ENCODE data around the gene METAP1D. TPM values are rescaled to one million over a fixed set of nuclear protein-coding genes. Genes with fewer than 3 reads are reported as not detected.

METAP1D gene
- total RNA-seq, 1 experiment from 2014 or later, result 8.6 TPM

DNA sequence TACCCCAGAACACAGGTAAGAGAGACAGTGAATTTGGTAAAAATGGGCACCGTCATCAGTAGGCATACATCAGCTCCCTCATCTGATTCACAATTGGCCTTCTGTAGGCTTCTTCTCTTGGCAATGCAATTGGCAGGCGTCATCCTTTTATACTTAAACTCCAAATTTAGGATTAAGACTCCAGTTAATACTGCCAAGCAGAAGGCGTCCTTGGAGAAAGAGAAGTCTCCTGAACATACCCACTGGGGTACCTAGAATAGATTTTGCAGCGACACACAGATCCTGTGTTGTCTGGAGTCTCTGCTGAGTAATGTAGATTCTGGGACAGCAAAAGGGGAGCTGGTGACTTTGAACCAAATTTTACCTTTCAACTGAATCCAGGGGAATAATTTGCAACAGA is 592 bp upstream of the METAP1D start:
- ChIA-PET CTCF (no interaction called here), POLR2A (interaction anchor here (0.6 kb wide), 1 partner anchor 12 kb away, joined by 5 read pairs; no protein-coding TSS in a partner anchor)
- peak overlapping the region; percentile 75 for H3K27ac ChIP-seq (ENCODE audit: low read length)
- ATAC-seq (peak; percentile 7), DNase-seq (ENCODE audit: low read depth, low spot score) (no peak)
- no peaks in the 10 kb centered on the region for H3K36me3 ChIP-seq (ENCODE audit: control insufficient read depth, insufficient read depth, low read length)
- peak overlapping the region; percentile 82 to 97 for H3K4me3 ChIP-seq (ENCODE audit: low read depth in 2 of 2, low read length in 2 of 2)
- intact Hi-C loops (cut with micrococcal nuclease; ENCODE audit: unreplicated experiment), result loop anchor here (10.0 kb wide), 1 partner anchor 106 kb away; the partner anchor contains the start of gene DLX2
- no TSS peak for BruUV-seq (replicated peaks)
- H3K4me1 ChIP-seq (ENCODE audit: control insufficient read depth, insufficient read depth, low read length), result peaks cover 7% of the 10 kb centered on the region
- in situ Hi-C loops (cut with HindIII; ENCODE audit: low pct_unique_long_range_greater_than_20kb, low sequenced_read_pairs), result no loop called here
- no peaks in the 10 kb centered on the region for H3K9me3 ChIP-seq (ENCODE audit: control insufficient read depth, insufficient read depth, low read depth, low read length)
- no peaks in the 10 kb centered on the region for H3K27me3 ChIP-seq (ENCODE audit: control insufficient read depth, insufficient read depth, low read length)
- TF ChIP-seq, protein P1, sequence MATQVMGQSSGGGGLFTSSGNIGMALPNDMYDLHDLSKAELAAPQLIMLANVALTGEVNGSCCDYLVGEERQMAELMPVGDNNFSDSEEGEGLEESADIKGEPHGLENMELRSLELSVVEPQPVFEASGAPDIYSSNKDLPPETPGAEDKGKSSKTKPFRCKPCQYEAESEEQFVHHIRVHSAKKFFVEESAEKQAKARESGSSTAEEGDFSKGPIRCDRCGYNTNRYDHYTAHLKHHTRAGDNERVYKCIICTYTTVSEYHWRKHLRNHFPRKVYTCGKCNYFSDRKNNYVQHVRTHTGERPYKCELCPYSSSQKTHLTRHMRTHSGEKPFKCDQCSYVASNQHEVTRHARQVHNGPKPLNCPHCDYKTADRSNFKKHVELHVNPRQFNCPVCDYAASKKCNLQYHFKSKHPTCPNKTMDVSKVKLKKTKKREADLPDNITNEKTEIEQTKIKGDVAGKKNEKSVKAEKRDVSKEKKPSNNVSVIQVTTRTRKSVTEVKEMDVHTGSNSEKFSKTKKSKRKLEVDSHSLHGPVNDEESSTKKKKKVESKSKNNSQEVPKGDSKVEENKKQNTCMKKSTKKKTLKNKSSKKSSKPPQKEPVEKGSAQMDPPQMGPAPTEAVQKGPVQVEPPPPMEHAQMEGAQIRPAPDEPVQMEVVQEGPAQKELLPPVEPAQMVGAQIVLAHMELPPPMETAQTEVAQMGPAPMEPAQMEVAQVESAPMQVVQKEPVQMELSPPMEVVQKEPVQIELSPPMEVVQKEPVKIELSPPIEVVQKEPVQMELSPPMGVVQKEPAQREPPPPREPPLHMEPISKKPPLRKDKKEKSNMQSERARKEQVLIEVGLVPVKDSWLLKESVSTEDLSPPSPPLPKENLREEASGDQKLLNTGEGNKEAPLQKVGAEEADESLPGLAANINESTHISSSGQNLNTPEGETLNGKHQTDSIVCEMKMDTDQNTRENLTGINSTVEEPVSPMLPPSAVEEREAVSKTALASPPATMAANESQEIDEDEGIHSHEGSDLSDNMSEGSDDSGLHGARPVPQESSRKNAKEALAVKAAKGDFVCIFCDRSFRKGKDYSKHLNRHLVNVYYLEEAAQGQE (IDR thresholded peaks at IDR 0.05; ENCODE audit: insufficient read depth in 1 of 2, low read depth in 2 of 2, low read length in 1 of 2), result no peak
- TF ChIP-seq, protein P2, sequence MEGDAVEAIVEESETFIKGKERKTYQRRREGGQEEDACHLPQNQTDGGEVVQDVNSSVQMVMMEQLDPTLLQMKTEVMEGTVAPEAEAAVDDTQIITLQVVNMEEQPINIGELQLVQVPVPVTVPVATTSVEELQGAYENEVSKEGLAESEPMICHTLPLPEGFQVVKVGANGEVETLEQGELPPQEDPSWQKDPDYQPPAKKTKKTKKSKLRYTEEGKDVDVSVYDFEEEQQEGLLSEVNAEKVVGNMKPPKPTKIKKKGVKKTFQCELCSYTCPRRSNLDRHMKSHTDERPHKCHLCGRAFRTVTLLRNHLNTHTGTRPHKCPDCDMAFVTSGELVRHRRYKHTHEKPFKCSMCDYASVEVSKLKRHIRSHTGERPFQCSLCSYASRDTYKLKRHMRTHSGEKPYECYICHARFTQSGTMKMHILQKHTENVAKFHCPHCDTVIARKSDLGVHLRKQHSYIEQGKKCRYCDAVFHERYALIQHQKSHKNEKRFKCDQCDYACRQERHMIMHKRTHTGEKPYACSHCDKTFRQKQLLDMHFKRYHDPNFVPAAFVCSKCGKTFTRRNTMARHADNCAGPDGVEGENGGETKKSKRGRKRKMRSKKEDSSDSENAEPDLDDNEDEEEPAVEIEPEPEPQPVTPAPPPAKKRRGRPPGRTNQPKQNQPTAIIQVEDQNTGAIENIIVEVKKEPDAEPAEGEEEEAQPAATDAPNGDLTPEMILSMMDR (IDR thresholded peaks at IDR 0.05), result no peak
- TF ChIP-seq POLR2AphosphoS5 (IDR thresholded peaks at IDR 0.05; ENCODE audit: low read depth, low read length), result no peak
- no peak for TF ChIP-seq SIN3A (IDR thresholded peaks at IDR 0.05; ENCODE audit: borderline replicate concordance, insufficient read depth, low read depth, low read length)
- no peak for TF ChIP-seq TCF7L2 (IDR thresholded peaks at IDR 0.05; ENCODE audit: low read depth, low read length)

DNA sequence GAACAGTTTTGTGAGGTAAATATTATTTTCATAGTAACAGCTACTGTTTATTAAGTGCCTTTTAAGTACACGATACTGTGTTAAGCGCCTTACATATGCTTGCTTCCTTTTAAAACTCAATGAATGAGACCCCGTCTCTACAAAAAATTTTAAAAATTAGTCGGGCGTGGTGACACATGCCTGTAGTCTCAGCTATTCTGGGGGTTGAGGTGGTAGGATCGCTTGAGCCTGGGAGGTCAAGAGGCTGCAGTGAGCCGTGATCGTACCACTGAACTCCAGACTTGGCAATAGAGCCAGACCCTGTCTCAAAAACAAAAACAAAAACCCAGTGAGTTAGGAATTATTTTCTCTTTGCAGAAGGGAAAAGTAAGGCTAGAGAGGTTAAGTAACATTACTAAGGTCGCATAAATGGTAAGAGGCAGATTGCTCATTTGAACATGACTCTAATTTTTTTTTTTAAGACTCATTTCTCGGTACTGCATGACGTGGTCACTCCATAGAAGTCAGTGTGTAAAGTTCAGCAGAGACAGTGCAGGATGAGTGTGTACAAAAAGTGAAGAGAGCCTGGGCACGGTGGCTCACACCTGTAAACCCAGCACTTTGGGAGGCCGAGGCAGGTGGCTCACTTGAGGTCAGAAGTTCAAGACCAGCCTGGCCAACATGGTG is 1.1 kb downstream of the METAP1D start:
- Histone ChIP-seq H3K27ac (ENCODE audit: low read length) (peak overlapping the region; percentile 96), H3K27me3 (ENCODE audit: control insufficient read depth, insufficient read depth, low read length) (no peaks in the 10 kb centered on the region), H3K9me3 (ENCODE audit: control insufficient read depth, insufficient read depth, low read depth, low read length) (no peaks in the 10 kb centered on the region), H3K4me3 (ENCODE audit: low read depth in 2 of 2, low read length in 2 of 2) (peak overlapping the region; percentile 82 to 97), H3K4me1 (ENCODE audit: control insufficient read depth, insufficient read depth, low read length) (peaks cover 7% of the 10 kb centered on the region), H3K36me3 (ENCODE audit: control insufficient read depth, insufficient read depth, low read length) (no peaks in the 10 kb centered on the region)
- ChIA-PET POLR2A (no interaction called here), CTCF (no interaction called here)
- no TSS peak for BruUV-seq (replicated peaks)
- intact Hi-C loops (cut with micrococcal nuclease; ENCODE audit: unreplicated experiment) (no loop called here), in situ Hi-C loops (cut with HindIII; ENCODE audit: low pct_unique_long_range_greater_than_20kb, low sequenced_read_pairs) (no loop called here)
- TF ChIP-seq TCF7L2 (IDR thresholded peaks at IDR 0.05; ENCODE audit: low read depth, low read length) (no peak), SIN3A (IDR thresholded peaks at IDR 0.05; ENCODE audit: borderline replicate concordance, insufficient read depth, low read depth, low read length) (no peak), POLR2AphosphoS5 (IDR thresholded peaks at IDR 0.05; ENCODE audit: low read depth, low read length) (no peak)
- TF ChIP-seq, protein P2 (IDR thresholded peaks at IDR 0.05), result no peak
- TF ChIP-seq, protein P1 (IDR thresholded peaks at IDR 0.05; ENCODE audit: insufficient read depth in 1 of 2, low read depth in 2 of 2, low read length in 1 of 2), result no peak
- ATAC-seq (no peak), DNase-seq (ENCODE audit: low read depth, low spot score) (no peak)

All from Panc1 (cell line).